Liver (tissue), 3 donors: ENCODE measurements around the gene BRD4.

ENCODE experiments used
- EGR1 ChIP-seq, 2 donors: IDR thresholded peaks; 2 replicates each; pipeline ENCODE4 v1.6.1; 2016 to 2018; ENCODE audit warnings: antibody characterized with exemption in 2 of 2, low read depth in 2 of 2
- FOXA1 ChIP-seq: IDR thresholded peaks from 2 replicates; pipeline ENCODE4 v1.6.1; 2016; ENCODE audit warnings: antibody characterized with exemption
- MAX ChIP-seq: IDR thresholded peaks from 2 replicates; pipeline ENCODE4 v1.6.1; 2016; ENCODE audit warnings: antibody characterized with exemption
- NR2F2 ChIP-seq: IDR thresholded peaks from 2 replicates; pipeline ENCODE4 v1.6.1; 2016; ENCODE audit warnings: antibody characterized with exemption
- SP1 ChIP-seq: IDR thresholded peaks from 2 replicates; pipeline ENCODE4 v1.6.1; 2018; ENCODE audit warnings: antibody characterized with exemption, mild to moderate bottlenecking
- TF ChIP-seq, protein P1 (sequence below): fragments of 150-350 bp; IDR thresholded peaks from 2 replicates; pipeline ENCODE4 v1.5.1; 2017; ENCODE audit warnings: improper control_type of control experiment, low read depth, low read length; ENCODE audit not compliant: missing input control
- donor health status: healthy.
- donor health status: healthy.

- TF ChIP-seq SP1 (no peak), NR2F2 (no peak), MAX (no peak), FOXA1 (no peak), EGR1 (IDR thresholded peaks at IDR 0.05; ENCODE audit: low read depth in 2 of 2) (no peak)
- TF ChIP-seq, protein P1, sequence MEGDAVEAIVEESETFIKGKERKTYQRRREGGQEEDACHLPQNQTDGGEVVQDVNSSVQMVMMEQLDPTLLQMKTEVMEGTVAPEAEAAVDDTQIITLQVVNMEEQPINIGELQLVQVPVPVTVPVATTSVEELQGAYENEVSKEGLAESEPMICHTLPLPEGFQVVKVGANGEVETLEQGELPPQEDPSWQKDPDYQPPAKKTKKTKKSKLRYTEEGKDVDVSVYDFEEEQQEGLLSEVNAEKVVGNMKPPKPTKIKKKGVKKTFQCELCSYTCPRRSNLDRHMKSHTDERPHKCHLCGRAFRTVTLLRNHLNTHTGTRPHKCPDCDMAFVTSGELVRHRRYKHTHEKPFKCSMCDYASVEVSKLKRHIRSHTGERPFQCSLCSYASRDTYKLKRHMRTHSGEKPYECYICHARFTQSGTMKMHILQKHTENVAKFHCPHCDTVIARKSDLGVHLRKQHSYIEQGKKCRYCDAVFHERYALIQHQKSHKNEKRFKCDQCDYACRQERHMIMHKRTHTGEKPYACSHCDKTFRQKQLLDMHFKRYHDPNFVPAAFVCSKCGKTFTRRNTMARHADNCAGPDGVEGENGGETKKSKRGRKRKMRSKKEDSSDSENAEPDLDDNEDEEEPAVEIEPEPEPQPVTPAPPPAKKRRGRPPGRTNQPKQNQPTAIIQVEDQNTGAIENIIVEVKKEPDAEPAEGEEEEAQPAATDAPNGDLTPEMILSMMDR = no peak
Measured at GRCh38 chr19:15307169-15307568, 25.2 kb downstream of the BRD4 start.
